Lung (tissue), 12 donors: ENCODE data around the gene SCAF1. TPM values are rescaled to one million over a fixed set of nuclear protein-coding genes. Genes with fewer than 3 reads are reported as not detected.
A peak's percentile ranks its signal among the peaks of the same experiment; 100 is the strongest.

Experiments
- ATAC-seq: fragments of 200-7000 bp; cut with Tn5 transposase; one replicate; pipeline ENCODE4 v1.9.1; 2020; ENCODE audit warnings: moderate number of reproducible peaks; ENCODE audit not compliant: insufficient read depth, low FRiP score
- DNase-seq, 3 donors: peaks; one replicate each; pipeline ENCODE4 v3.0.0-alpha.2; 2013 to 2017
- H3K27ac ChIP-seq, 2 donors: one replicate each; pipeline ENCODE4 v1.5.1; 2013; ENCODE audit warnings: mild to moderate bottlenecking in 2 of 2, moderate library complexity in 2 of 2, control low read depth in 1 of 2, inconsistent platforms in 1 of 2, low read depth in 1 of 2, low read length in 1 of 2
- H3K27me3 ChIP-seq, 3 donors: one replicate each; pipeline ENCODE4 v1.5.1; 2013; ENCODE audit warnings: low read length in 2 of 3; ENCODE audit not compliant: control insufficient read depth in 3 of 3, insufficient read depth in 3 of 3
- H3K36me3 ChIP-seq, 4 donors: one replicate each; pipeline ENCODE4 v1.5.1; 2013; ENCODE audit warnings: low read length in 4 of 4, mild to moderate bottlenecking in 1 of 4, moderate library complexity in 1 of 4; ENCODE audit not compliant: control insufficient read depth in 4 of 4, insufficient read depth in 4 of 4
- H3K4me1 ChIP-seq, 5 donors: one replicate each; pipeline ENCODE4 v1.5.1; 2013; ENCODE audit warnings: low read length in 5 of 5, mild to moderate bottlenecking in 2 of 5, moderate library complexity in 1 of 5; ENCODE audit not compliant: control insufficient read depth in 5 of 5, insufficient read depth in 5 of 5
- H3K4me3 ChIP-seq: one replicate; pipeline ENCODE4 v1.5.1; 2013; ENCODE audit warnings: mild to moderate bottlenecking, control low read depth, moderate library complexity
- H3K9ac ChIP-seq, 2 donors: one replicate each; pipeline ENCODE4 v1.5.1; 2013; ENCODE audit warnings: low read length in 2 of 2, control low read depth in 1 of 2; ENCODE audit not compliant: insufficient read depth in 1 of 2
- H3K9me3 ChIP-seq, 4 donors: one replicate each; pipeline ENCODE4 v1.5.1; 2013; ENCODE audit warnings: low read length in 3 of 4, mild to moderate bottlenecking in 1 of 4, moderate library complexity in 1 of 4; ENCODE audit not compliant: control insufficient read depth in 4 of 4, insufficient read depth in 3 of 4
- WGBS, 2 donors: extraction: QIAGEN DNeasy Blood & Tissue Kit; methylation state at CpG; one replicate each; pipeline ENCODE4 v1.1.7; 2013; 5-methylcytosine and 5-hydroxymethylcytosine counted together
- polyA plus RNA-seq, 2 donors: library from polyadenylated mRNA; stranded (reverse); fragments of 200-250 nt; gene quantifications; one replicate each; pipeline ENCODE4 v1.2.1, GENCODE V29; 2013
- total RNA-seq, 2 donors: library from RNA; depleted of rRNA in 1 of 2; stranded (reverse); fragments of >200 nt in 1 of 2; gene quantifications; one replicate each; pipeline ENCODE4 v1.2.1, GENCODE V29; 2014 to 2021
- TF ChIP-seq, protein P1 (sequence below): IDR thresholded peaks from 2 replicates; pipeline ENCODE4 v1.5.1; 2012; ENCODE audit warnings: mild to moderate bottlenecking; ENCODE audit errors: control extremely low read depth, extremely low read depth
- donor health status: control.
- donor health status: control.
- donor health status: Bipolar disorder and iron deficiency.
- donor health status: healthy.
- donor health status: DM: yes; HTN: yes; CAD: no.

SCAF1 gene
- total and polyA plus RNA-seq, 4 donors = 22.5 to 80.2 (median 25.5) TPM

DNA sequence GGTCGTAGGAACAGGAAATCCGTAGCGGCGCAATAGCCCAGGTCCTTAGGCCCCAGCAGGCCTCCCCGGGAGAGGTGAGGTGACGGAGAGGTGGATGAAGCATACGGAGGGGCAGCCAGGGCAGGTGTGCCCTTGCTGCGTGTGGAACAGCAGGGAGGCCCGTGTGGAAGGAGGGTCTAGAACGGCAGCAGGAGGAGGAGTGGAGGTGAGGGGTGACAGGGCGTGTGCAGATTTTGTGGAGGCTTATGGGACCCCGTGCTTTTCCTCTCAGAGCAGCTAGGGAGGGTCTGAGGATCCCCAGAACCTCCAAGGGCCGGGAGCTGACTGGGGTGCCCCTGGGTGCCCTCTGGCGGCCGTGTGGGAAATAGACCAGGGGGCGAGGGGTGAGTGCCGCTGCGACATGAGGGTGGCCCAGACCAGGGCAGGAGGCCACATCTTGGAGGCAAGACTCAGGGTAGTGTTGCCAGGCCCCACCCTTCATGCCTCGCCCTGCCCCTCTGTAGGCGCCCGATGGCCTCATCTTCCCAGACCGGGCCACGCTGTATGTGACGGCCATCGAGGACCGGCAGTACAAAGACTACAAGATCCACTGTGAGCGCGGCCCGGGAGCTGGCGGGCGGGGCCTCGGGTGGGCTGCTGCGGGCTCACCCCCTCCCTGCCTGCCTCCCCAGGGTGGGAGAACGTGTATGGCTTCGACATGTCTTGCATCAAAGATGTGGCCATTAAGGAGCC is 42.4 kb downstream of the SCAF1 start:
- TF ChIP-seq, protein P1, sequence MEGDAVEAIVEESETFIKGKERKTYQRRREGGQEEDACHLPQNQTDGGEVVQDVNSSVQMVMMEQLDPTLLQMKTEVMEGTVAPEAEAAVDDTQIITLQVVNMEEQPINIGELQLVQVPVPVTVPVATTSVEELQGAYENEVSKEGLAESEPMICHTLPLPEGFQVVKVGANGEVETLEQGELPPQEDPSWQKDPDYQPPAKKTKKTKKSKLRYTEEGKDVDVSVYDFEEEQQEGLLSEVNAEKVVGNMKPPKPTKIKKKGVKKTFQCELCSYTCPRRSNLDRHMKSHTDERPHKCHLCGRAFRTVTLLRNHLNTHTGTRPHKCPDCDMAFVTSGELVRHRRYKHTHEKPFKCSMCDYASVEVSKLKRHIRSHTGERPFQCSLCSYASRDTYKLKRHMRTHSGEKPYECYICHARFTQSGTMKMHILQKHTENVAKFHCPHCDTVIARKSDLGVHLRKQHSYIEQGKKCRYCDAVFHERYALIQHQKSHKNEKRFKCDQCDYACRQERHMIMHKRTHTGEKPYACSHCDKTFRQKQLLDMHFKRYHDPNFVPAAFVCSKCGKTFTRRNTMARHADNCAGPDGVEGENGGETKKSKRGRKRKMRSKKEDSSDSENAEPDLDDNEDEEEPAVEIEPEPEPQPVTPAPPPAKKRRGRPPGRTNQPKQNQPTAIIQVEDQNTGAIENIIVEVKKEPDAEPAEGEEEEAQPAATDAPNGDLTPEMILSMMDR = no peak
- H3K27me3 ChIP-seq = no peaks in the 10 kb centered on the region
- DNase-seq (no peak), ATAC-seq (no peak)
- no peaks in the 10 kb centered on the region for H3K9me3 ChIP-seq
- H3K4me1 ChIP-seq = peaks cover 9 to 26% (median 10%) of the 10 kb centered on the region in 5 donors
- 85 to 87% methylated on average over 35 of the region's 35 CpGs for WGBS, 2 donors
- no peak overlapping the region for H3K9ac ChIP-seq
- H3K27ac ChIP-seq = no peak overlapping the region
- no peak overlapping the region for H3K4me3 ChIP-seq
- peaks cover 0 to 48% (median 37%) of the 10 kb centered on the region in 4 donors for H3K36me3 ChIP-seq

DNA sequence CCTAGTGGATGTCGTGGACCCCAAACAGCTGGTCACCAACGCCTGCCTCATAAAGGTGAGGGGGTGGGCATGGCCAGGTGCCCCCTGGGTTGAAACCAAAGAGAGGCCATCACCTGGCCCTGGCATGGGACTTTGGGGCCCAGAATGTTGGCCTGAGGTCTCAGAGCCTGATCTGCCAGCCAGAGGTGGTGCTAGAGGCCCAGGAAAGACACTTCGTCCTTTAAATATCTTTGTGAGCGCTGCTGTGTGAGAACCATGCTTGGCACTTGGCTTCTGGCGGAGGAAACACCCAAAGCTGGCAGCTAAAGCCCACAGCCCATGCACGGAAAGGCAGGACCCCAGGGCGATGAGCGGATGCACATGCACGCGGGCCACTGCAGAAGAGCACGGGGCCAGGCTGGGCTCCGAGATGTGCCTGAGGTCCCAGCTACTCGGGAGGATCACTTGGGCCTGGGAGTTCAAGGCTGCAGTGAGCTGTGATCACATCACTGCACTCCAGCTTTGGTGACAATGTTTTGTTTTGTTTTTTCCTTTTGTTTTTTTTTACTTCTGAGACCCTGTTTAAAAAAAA is 43.1 kb downstream of the SCAF1 start:
- Histone ChIP-seq H3K4me3 (no peak overlapping the region), H3K36me3 (peaks cover 0 to 46% (median 37%) of the 10 kb centered on the region in 4 donors), H3K27ac (no peak overlapping the region), H3K4me1 (peaks cover 3 to 26% (median 12%) of the 10 kb centered on the region in 5 donors), H3K9me3 (no peaks in the 10 kb centered on the region), H3K27me3 (no peaks in the 10 kb centered on the region), H3K9ac (no peak overlapping the region)
- TF ChIP-seq, protein P1 = no peak
- WGBS, 2 donors = 78 to 85% methylated on average over 13 of the region's 13 CpGs
- no peak for ATAC-seq
- DNase-seq = no peak

DNA sequence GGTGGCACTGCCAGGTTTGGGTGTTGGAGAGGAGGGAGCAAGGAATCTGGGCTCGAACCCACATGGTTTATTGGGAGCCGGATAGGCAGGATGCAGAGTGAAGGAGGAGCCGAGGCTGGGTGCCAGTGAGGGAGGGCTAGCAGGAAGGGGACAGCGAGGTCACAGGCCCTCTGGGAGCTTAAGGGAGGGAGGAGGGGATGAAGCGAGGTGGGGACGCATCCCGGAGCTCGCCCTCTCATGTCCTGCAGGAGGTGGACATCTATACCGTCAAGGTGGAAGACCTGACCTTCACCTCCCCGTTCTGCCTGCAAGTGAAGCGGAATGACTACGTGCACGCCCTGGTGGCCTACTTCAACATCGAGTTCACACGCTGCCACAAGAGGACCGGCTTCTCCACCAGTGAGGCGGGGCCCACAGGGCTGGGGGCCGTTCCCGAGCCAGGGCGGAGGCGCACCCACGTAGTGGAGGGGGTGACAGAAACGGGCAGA is 43.9 kb downstream of the SCAF1 start:
- Histone ChIP-seq H3K36me3 (peaks cover 0 to 46% (median 35%) of the 10 kb centered on the region in 4 donors), H3K27ac (peak overlapping the region in 1 of 2 donors; percentile 65), H3K4me1 (peaks cover 0 to 27% (median 8%) of the 10 kb centered on the region in 5 donors), H3K27me3 (no peaks in the 10 kb centered on the region), H3K9ac (no peak overlapping the region), H3K9me3 (no peaks in the 10 kb centered on the region), H3K4me3 (no peak overlapping the region)
- TF ChIP-seq, protein P1 = no peak
- DNase-seq (peak in 1 of 3 donors; percentile 14), ATAC-seq (no peak)
- WGBS, 2 donors = 63 to 75% methylated on average over 23 of the region's 23 CpGs
